Stimulated activated CD8-positive, alpha-beta memory T cell treated with anti-CD3 and anti-CD28 coated beads, Interleukin-15, amount 100 ng/mL, for 24 hours (primary cell): ENCODE results near the gene M6PR.
A peak's percentile ranks its signal among the peaks of the same experiment; 100 is the strongest.
"Not testable (repeated sequence)": the region's sequence is repeated elsewhere in the genome, so short reads cannot be mapped to it uniquely, and the experiment has no call there.

Experiments
- DNase-seq: peaks from one replicate; pipeline ENCODE4 v3.0.0-alpha.2; 2020; ENCODE audit warnings: low read depth

M6PR gene

GRCh38 chr12:8950702-8951478 is 1.4 kb upstream of the M6PR start:
- no peak for DNase-seq

GRCh38 chr12:8950221-8950527 is 729 bp upstream of the M6PR start:
- no peak for DNase-seq

GRCh38 chr12:8948701-8949341 is 624 bp downstream of the M6PR start:
- DNase-seq, result no peak

GRCh38 chr12:8947737-8948136 is 1.7 kb downstream of the M6PR start:
- no peak for DNase-seq

GRCh38 chr12:8946733-8947132 is 2.7 kb downstream of the M6PR start:
- no peak for DNase-seq

- no peak for DNase-seq
Observed at GRCh38 chr12:8943565-8944186, 5.8 kb downstream of the M6PR start.

GRCh38 chr12:8941691-8942478 is 7.6 kb downstream of the M6PR start:
- DNase-seq, result no peak

GRCh38 chr12:8937842-8938442 is 11.5 kb downstream of the M6PR start:
- DNase-seq, result not testable (repeated sequence)

GRCh38 chr12:8936735-8937134 is 12.7 kb downstream of the M6PR start:
- DNase-seq, result no peak

GRCh38 chr12:8934080-8934479 is 15.4 kb downstream of the M6PR start:
- not testable (repeated sequence) for DNase-seq

GRCh38 chr12:8932464-8932863 is 17.0 kb downstream of the M6PR start:
- DNase-seq, result not testable (repeated sequence)

GRCh38 chr12:8930655-8931323 is 18.7 kb downstream of the M6PR start:
- not testable (repeated sequence) for DNase-seq

GRCh38 chr12:8922544-8922943 is 26.9 kb downstream of the M6PR start:
- DNase-seq, result no peak

GRCh38 chr12:8919643-8920042 is 29.8 kb downstream of the M6PR start:
- not testable (repeated sequence) for DNase-seq

GRCh38 chr12:8917751-8918150 is 31.7 kb downstream of the M6PR start:
- no peak for DNase-seq

- no peak for DNase-seq
Observed at GRCh38 chr12:8917031-8917430, 32.4 kb downstream of the M6PR start.

GRCh38 chr12:8916154-8916553 is 33.3 kb downstream of the M6PR start:
- DNase-seq, result no peak

GRCh38 chr12:8914716-8915526 is 34.5 kb downstream of the M6PR start:
- peak; percentile 23 for DNase-seq

- peak; percentile 52 for DNase-seq
Observed at GRCh38 chr12:8914033-8914715, 35.3 kb downstream of the M6PR start, which contains the start of gene PHC1. TSS of gene PHC1 (plus strand) at chr12:8914509. CDS start at chr12:8917678, 3,169 bp downstream.

GRCh38 chr12:8913702-8914032 is 35.8 kb downstream of the M6PR start:
- no peak for DNase-seq
